Bronchial epithelial cell (primary cell): Measurements from ENCODE around the gene FHIT. TPM values are rescaled to one million over a fixed set of nuclear protein-coding genes. Genes with fewer than 3 reads are reported as not detected.

Experiments
- DNase-seq: peaks from one replicate; pipeline ENCODE4 v3.0.0-alpha.2; 2010; ENCODE audit warnings: low read depth
- FAIRE-seq: peaks from 2 replicates; lab custom pipeline; 2011; peaks lifted over from hg19 to GRCh38; lab: Jason Lieb, UNC
- H3K27me3 ChIP-seq: 2 replicates; pipeline ENCODE4 v1.5.1; 2011; ENCODE audit warnings: low read length; ENCODE audit not compliant: control insufficient read depth, insufficient read depth
- H3K36me3 ChIP-seq: 2 replicates; pipeline ENCODE4 v1.5.1; 2011; ENCODE audit warnings: low read length; ENCODE audit not compliant: control insufficient read depth, insufficient read depth
- H3K4me3 ChIP-seq: 2 replicates; pipeline ENCODE4 v1.5.1; 2011; ENCODE audit warnings: mild to moderate bottlenecking, low read depth, low read length, control low read depth
- CTCF ChIP-seq: IDR thresholded peaks from 2 replicates; pipeline ENCODE4 v1.5.1; 2011; ENCODE audit warnings: mild to moderate bottlenecking, moderate library complexity, low read length, control low read depth, inconsistent platforms; ENCODE audit not compliant: insufficient read depth, severe bottlenecking
- total RNA-seq: library from RNA; depleted of rRNA; stranded (reverse); fragments of >200 nt; gene quantifications from 2 replicates; pipeline ENCODE4 v1.2.1, GENCODE V29; 2014

The FHIT gene
- total RNA-seq, 1 donor from 2014 or later = 1.6 TPM

- Histone ChIP-seq H3K4me3 (no peak overlapping the region), H3K36me3 (no peaks in the 10 kb centered on the region), H3K27me3 (no peaks in the 10 kb centered on the region)
- DNase-seq = no peak
- no peak for FAIRE-seq
- no peak for TF ChIP-seq CTCF
Measured at GRCh38 chr3:60453326-60453725, 797.9 kb downstream of the FHIT start.

- H3K27me3 ChIP-seq = no peaks in the 10 kb centered on the region
- no peak overlapping the region for H3K4me3 ChIP-seq
- no peak for TF ChIP-seq CTCF
- FAIRE-seq (no peak), DNase-seq (no peak)
- no peaks in the 10 kb centered on the region for H3K36me3 ChIP-seq
Measured at GRCh38 chr3:60448696-60449095, 802.6 kb downstream of the FHIT start.

GRCh38 chr3:60445446-60445845, 805.8 kb downstream of the FHIT start:
- DNase-seq (peak; percentile 50), FAIRE-seq (no peak)
- Histone ChIP-seq H3K4me3 (no peak overlapping the region), H3K36me3 (no peaks in the 10 kb centered on the region), H3K27me3 (no peaks in the 10 kb centered on the region)
- TF ChIP-seq CTCF = no peak

GRCh38 chr3:60444898-60445437, 806.3 kb downstream of the FHIT start:
- no peak for TF ChIP-seq CTCF
- FAIRE-seq = no peak
- no peaks in the 10 kb centered on the region for H3K36me3 ChIP-seq
- no peak overlapping the region for H3K4me3 ChIP-seq
- no peak for DNase-seq
- H3K27me3 ChIP-seq = no peaks in the 10 kb centered on the region

- Histone ChIP-seq H3K4me3 (no peak overlapping the region), H3K27me3 (no peaks in the 10 kb centered on the region), H3K36me3 (no peaks in the 10 kb centered on the region)
- FAIRE-seq (no peak), DNase-seq (peak; percentile 35)
- no peak for TF ChIP-seq CTCF
Measured at GRCh38 chr3:60440869-60441268, 810.4 kb downstream of the FHIT start.
